Astrocyte of the hippocampus (primary cell): ENCODE results near the gene KLB.
"Not testable (repeated sequence)": the region's sequence is repeated elsewhere in the genome, so short reads cannot be mapped to it uniquely, and the experiment has no call there.

ENCODE experiments used
- DNase-seq: peaks from one replicate; pipeline ENCODE4 v3.0.0; 2011; ENCODE audit warnings: low read depth, low spot score

KLB gene

DNA sequence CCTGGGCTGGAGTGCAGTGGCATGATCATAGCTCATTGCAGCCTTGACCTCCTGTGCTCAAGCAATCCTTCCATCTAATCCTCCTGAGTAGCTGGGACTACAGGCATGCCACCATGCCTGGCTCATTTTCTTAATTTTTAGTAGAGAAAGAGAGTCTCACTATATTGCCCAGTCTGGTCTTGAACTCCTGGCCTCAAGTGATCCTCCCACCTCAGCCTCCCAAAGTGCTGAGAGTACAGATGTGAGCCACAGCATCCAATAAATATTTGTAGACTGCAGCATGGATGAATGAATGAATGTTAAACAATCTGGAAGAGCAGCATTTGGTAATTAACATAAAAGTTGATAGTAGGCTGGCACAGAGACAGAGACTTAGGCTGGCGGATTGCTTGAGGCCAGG, 20.0 kb downstream of the KLB start:
- DNase-seq = no peak

DNA sequence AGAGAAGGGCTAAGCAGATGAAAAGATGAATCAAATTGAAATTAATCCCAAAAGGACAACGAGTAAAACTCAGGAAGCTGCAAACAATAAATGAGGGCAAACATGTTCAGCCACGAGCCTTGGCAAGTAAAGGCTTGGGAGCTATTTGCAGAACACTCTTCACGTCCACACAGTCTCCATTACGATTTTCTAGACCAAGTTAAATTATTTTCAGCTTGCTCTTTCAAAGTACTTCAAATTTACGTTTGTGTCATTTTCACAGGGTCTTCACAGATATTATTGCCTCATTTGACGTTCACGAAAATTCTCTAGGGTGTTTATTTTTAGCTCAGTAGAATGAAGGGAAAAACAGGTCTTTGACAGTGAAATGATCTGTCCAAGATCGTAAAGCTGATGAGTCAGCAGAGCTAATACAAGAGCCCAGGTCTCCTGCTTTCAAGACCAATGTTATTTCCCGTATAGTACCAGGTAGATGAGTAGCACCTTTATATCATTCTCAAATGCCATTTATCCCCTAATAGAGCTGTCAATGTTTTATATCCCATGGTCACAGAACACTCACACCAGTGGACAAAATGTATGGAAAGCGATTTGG, 20.9 kb downstream of the KLB start:
- no peak for DNase-seq

DNA sequence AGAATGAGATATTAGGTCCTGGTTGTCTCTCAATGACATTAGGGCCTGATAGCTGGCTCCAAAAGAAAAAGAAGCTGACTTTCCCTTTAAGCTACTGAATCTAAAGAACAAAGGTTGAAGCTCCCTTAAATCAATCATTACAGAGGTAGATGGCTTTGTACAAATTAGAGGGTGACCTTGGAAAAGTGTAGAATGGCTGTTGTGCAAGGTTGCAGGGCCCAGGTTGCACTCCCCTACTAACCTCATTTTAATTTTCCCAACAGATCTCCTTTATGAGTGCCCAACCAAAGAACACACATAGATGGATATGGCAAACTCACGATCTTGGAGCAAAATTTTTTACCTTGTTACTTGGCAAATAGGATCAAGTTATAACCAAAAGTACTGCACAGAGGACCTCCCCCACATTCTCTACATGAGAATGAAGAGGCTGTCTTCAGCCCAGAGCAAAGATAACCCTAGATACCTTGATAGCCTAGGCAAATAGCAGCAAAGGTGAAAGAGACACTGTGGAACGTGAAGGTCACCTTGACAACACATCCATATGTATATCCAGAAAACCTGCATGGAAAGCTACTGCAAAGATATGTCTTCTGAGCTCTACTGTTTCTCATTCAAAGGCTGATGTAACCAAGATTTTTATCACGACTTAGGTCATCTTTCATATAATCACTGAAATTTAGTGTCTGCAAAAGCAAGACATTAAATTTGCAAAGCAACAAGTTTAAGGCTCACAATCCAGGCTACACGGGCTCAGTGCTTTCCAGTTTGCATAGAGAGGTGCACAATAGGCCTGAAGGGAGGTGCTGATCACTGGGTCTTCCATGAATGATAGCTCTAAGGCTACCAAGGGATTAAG, 23.0 kb downstream of the KLB start:
- no peak for DNase-seq

DNA sequence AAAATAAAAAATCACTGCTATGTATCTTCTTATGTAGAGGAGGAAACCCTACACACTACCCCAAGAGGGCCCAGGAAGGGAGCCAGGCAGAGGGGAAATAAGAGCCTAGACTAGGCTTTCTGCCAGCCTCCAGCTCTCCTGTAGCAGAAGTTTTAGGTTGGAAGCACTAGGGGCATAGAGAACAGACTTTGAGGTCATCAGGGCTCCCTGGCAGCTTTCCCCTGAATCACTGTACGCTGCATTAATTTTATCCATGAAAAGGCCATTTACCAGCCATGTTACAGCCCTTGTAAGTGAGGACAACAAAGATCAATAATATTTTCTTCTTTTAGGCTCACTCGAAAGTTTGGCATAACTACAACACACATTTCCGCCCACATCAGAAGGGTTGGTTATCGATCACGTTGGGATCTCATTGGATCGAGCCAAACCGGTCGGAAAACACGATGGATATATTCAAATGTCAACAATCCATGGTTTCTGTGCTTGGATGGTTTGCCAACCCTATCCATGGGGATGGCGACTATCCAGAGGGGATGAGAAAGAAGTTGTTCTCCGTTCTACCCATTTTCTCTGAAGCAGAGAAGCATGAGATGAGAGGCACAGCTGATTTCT, 27.3 kb downstream of the KLB start:
- DNase-seq = no peak

DNA sequence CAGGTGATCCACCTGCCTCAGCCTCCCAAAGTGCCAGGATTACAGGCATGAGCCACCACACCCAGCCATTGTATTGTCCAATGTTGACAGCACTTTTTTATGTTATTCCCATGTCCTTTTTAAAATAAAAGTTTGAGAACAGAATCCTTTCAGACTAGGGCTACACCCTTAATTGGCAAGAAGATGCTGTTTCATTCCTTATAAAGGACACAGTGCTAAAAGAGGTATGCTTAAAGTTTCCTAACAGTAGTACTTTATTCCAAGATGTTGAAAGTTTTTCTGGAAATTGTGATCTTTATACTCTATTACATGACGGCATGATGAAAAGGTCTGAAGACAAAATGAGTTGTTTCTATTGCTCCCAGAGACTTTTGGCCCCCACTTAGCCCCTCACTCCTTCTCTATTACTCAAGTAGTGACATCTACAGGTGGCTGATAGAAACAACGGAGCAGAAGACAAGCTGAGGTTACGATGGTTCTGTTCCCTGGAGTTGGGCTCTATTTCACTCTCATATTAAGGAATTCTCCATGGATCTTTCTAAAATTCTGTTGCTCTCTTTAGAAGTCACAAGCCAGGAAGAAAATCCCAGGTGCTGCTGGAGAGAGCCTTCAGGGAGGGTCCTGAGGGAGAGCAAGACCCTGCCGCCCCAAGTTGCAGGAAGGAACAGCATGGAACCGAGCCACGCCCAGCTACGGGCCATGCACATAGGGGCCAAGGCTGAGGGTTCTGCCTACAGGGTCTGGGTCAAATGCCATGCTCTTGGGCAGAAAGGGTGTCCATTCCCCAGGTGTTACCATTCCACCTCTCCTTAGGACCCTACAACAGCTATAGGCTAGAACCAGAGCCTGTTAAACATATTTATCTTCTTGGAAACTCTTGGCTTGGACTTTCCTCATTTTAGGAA, 29.2 kb downstream of the KLB start:
- DNase-seq = no peak

DNA sequence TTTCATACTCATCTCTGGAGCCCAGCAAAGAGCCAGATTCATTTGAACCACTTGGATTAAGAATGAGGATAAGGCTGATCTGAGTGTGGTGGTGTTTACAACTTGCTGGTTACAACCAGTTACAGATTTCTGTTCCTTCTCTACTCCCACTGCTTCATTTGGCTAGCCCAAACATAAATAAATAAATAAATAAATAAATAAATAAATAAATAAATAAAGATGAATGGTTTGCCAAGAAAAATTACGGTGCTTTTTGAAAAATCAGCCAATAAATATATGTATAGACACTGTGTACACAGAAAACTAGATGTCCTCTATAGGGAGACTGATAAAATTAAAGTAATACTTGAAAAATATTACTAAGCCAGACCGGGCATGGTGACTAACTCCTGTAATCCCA, 34.9 kb downstream of the KLB start:
- DNase-seq = no peak

DNA sequence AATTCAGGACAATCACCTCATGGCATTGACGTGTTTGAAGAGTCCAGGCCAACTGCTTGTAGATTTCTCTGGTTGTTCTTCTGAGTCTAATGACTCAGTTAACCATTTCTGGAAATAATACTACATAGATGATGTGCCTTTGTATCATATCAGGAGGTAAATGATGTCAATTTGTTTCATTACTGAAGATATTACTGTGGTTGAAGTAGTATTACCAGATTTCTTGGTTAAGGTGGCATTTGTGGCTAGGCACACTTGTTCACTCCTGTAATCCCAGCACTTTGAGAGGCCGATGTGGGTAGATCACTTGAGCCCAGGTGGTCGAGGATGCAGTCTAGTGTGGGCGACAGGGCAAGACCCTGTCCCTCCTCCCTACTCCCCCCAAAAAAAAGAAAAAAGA, 36.3 kb downstream of the KLB start:
- no peak for DNase-seq

DNA sequence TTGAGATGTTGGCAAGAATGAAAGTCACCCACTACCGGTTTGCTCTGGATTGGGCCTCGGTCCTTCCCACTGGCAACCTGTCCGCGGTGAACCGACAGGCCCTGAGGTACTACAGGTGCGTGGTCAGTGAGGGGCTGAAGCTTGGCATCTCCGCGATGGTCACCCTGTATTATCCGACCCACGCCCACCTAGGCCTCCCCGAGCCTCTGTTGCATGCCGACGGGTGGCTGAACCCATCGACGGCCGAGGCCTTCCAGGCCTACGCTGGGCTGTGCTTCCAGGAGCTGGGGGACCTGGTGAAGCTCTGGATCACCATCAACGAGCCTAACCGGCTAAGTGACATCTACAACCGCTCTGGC, 39.7 kb downstream of the KLB start:
- DNase-seq = no peak

DNA sequence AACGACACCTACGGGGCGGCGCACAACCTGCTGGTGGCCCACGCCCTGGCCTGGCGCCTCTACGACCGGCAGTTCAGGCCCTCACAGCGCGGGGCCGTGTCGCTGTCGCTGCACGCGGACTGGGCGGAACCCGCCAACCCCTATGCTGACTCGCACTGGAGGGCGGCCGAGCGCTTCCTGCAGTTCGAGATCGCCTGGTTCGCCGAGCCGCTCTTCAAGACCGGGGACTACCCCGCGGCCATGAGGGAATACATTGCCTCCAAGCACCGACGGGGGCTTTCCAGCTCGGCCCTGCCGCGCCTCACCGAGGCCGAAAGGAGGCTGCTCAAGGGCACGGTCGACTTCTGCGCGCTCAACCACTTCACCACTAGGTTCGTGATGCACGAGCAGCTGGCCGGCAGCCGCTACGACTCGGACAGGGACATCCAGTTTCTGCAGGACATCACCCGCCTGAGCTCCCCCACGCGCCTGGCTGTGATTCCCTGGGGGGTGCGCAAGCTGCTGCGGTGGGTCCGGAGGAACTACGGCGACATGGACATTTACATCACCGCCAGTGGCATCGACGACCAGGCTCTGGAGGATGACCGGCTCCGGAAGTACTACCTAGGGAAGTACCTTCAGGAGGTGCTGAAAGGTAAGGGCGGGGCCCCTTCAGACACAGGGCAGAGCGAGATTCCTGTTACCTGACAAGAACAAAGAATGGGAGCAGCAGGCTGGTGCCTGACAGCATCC, 40.3 kb downstream of the KLB start:
- peak; percentile 74 for DNase-seq

DNA sequence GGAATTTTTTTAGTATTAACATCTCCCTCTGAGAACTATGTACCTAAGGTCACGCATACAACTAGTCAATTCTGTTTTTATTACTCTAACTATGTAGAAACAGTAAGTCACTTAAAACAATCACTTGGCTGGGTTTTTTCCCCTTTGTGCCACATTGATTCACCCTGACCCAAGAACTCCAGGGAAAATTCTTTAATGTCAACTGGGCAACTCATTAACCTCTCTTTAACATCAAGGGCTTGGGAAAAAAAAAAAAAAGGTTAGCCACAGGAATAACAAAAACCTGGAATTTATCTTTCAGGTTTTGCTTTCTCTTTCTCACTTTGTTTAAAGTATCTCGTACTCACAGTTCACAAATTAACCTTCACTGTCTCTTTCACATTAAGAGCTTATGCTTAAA, 43.9 kb downstream of the KLB start:
- no peak for DNase-seq

DNA sequence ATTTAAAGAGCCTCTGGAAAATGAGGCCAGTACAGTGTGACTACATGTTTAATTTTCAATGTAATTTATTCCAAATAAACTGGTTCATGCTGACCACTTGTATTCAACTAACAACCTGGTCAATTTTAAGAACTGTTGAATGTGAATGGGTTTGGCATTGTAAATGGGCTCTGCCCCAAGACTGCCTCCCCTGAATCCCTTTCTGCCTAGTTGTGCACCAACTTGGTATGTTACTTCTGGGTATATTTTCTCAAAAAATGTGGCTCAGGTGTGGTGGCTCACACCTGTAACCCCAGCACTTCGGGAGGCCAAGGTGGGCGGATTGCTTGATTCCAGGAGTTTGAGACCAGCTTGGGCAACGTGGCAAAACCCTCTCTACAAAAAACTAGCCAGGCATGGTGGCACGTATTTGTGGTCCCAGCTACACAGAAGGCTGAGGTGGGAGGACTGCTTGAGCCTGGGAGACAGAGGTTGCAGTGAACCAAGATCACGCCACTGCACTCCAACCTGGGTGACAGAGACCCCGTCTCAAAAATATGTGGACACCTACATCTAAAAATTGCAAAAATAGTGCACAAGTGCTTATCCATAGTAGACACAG, 44.8 kb downstream of the KLB start:
- DNase-seq = no peak

DNA sequence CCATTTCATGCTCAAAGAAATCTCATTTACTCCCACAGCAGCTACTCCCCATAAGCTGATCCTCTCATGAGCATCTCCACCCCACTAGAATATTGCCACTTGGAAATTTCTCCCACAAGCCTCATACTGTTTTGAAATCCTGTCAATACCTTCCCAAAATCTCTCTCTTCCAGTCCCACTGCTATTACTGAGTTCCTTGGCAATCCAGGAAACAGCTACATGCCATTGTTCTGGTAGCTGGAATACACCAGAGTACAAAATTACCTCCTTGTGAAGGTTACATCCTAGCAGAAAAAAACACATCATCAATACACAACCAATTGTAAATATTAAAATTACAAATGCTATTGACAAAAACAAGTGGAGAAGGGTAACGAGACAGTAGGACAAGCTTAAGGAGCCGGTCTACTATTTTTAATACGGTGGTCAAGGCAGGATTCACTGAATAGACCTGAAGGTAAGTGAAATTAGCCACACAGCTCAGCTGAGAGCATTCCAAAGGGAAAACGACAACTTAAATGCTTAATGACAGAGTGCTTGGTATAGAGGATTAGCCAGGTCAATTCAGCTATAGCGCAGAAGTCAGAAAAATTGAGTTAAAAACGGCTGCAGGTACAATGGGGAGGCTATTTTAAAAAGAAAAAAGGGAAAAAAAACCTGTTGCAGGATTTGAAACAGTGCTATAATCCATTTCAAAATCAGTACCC, 45.6 kb downstream of the KLB start:
- DNase-seq = no peak

DNA sequence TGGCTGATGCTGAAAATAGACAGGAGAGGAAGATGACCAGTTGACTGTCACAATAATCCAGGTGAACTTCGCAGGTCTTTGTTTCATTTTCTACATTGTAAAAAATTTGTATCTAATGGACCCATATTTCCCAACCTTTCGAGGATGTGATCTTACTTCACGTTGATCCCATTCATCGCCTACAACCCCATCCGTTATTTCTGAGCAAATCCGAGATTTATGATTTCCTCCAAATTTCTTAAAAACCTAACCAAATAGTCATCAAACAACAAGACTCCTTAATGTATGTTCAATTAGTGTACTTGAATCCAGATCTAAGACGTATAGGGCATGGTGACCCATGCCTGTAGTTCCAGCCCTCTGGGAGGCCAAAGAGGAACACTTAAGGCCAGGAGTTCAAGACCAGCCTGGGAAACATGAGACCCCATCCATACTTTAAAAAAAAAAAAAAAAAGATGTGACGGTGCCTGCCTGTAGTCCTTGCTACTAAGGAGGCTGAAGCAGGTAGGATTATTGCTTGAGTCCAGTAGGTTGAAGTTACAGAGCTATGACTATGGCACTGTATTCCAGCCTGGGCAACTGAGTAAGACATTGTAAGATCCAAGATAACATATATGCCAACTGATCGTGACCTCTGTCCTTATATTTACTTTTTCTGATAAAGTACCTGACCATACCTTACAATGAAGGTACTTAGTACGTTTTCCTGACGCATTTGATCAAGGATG, 46.3 kb downstream of the KLB start:
- DNase-seq = no peak

DNA sequence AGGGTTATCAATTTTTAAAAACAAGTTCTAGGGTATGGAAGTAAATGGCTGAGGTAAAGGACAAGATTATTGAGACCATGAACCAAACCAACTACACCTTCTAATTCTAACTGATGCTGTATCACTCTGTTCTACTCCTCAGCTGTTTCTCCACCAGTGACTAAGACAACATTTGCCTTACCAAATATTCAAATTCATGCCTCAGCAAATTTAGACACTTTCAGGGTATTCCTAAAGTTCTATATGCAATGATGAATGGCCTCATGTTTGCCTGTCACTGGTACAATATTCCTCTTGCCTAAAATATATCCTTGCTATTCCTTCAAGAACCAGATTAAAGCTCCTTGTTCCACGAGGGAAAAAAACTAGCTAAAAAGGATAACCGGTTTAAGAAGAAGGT, 47.0 kb downstream of the KLB start:
- DNase-seq = no peak

DNA sequence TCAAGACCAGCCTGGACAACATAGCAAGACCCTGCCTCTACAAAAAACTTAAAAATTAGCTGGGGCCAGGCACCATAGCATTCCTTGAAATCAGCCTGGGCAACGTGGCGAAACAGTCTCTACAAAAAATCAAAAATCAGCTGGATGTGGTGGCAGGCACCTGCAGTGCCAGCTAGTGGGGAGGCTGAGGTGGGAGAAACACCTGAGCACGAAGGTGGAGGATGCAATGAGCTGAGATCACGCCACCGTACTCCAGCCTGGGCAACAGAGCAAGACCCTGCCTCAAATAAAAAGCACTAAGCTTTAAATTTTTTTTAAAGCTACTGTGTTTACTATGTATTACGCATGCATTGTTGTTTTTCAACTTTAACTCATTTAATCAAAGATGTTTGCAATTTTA, 48.8 kb downstream of the KLB start:
- DNase-seq = no peak

DNA sequence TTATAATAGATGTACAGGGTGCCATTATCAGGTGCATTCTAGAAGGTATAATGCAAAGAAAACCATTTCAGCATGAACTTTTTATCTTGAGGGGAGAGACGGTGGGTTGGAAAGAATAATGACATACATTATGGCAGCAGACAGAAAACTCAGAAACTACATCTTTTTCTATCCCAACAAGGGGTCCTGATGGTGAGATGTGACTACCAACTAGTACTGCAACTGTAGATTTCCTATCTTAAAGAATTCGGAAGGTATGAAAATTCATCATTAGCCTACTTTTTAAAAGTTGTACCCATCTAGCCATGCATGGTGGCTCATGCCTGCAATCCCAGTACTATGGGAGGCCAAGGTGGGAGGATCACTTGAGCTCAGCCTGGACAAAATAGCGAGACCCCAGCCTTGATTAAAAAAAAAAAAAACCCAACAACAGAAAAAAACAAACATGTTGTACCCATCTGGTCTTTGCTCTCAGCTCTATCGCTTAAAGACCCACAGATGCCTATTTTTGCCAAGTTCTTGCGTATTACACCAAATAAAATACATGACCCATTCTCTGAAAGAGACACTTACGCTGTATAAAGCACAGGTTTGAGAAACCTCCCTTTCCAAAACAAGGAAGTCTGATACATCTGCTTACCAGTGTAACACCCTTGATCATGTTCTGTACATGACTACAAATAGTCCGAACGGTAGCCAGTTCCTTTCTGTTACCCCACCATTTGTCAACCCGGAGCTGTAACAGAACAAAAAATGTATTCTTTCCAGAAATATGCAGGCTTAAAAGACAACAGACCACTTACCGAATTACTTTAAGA, 50.4 kb downstream of the KLB start:
- DNase-seq = no peak

DNA sequence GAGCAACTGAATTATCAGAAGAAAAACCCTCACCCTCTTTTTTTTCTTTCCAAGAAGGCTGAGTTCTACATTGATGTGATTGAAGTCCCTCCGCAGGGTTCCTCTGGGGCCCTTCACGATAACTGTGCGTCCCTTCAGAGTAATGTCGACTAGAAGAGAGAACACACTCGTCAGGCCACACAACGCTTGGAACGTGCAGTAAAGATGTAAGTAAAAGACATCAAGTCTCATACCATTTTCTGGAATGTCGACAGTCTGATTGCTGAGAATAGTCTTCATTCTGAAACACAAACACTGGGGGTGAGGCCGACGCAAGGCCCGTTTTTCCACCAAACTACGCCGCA, 51.4 kb downstream of the KLB start:
- not testable (repeated sequence) for DNase-seq

DNA sequence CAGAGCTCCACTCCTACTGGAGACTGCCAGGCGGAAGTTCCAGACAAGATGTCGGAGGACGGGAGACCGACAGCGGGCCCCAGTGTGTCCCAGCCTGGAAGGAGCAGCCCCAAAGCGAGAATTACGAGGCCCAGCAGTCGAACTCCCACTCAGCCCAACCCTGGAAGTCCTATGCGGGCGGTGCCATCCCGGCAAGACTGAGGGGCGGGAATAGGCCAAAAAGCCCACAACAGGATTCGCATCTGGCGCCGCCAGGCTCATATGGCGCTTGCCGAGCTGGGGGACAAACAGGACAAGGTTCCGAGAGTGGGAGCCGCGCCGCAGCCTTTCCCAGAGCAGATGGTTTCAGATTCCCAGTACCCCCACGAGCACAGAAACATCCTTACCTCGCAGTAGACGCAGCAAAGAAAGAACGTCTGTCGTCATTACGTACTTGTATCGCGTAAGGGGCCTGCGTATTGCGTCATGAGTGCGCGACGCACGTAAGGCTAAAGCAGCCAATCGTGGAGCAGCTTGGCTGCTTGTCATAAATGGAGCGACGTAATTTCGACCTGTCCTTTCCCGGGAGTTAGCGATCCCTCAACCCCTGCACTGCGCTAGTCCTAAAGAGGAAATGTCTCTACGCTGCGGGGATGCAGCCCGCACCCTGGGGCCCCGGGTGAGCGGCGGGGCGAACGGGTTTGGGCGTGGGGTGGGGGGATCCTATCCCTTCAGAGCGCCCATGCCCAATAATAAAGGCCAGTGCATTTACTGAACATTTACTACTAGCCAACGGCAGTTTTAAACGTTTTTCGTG, 52.0 kb downstream of the KLB start, which contains the start of the genes LIAS and RPL9:
Gene LIAS, plus strand, starts transcription at position 552 of the 796 bp plus-strand sequence. Its CDS starts 62 bp downstream, at position 614.
Gene RPL9, minus strand, starts transcription at position 418 of the 796 bp plus-strand sequence. CDS start 483 bp downstream, outside the sequence.
- peak; percentile 99 for DNase-seq
